B cell (primary cell): ENCODE results near the gene SPSB1.

ENCODE experiments used
- EZH2 ChIP-seq: IDR thresholded peaks from 2 replicates; pipeline ENCODE4 v1.6.1; 2012; ENCODE audit warnings: borderline replicate concordance, low read depth, mild to moderate bottlenecking, moderate library complexity, low read length; ENCODE audit not compliant: insufficient read depth, poor library complexity, severe bottlenecking
- TF ChIP-seq, protein P1 (sequence below): fragments of 200-600 bp; IDR thresholded peaks from one replicate; pipeline ENCODE4 v1.8.0; 2022; ENCODE audit warnings: antibody characterized with exemption, mild to moderate bottlenecking

GRCh38 chr1:9305216-9305615, 12.5 kb downstream of the SPSB1 start:
- TF ChIP-seq, protein P1, sequence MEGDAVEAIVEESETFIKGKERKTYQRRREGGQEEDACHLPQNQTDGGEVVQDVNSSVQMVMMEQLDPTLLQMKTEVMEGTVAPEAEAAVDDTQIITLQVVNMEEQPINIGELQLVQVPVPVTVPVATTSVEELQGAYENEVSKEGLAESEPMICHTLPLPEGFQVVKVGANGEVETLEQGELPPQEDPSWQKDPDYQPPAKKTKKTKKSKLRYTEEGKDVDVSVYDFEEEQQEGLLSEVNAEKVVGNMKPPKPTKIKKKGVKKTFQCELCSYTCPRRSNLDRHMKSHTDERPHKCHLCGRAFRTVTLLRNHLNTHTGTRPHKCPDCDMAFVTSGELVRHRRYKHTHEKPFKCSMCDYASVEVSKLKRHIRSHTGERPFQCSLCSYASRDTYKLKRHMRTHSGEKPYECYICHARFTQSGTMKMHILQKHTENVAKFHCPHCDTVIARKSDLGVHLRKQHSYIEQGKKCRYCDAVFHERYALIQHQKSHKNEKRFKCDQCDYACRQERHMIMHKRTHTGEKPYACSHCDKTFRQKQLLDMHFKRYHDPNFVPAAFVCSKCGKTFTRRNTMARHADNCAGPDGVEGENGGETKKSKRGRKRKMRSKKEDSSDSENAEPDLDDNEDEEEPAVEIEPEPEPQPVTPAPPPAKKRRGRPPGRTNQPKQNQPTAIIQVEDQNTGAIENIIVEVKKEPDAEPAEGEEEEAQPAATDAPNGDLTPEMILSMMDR, result no peak
- no peak for TF ChIP-seq EZH2
